Cardiac atrium fibroblast (primary cell): ENCODE data around the gene SFR1. TPM values are rescaled to one million over a fixed set of nuclear protein-coding genes. Genes with fewer than 3 reads are reported as not detected.

Experiments used
- total RNA-seq: library from RNA; depleted of rRNA; stranded (reverse); fragments of >200 nt; gene quantifications from 2 replicates; pipeline ENCODE4 v1.2.3, GENCODE V29; 2015

The SFR1 gene
- total RNA-seq, result 7.1 and 10.7 TPM in 2 replicates

DNA sequence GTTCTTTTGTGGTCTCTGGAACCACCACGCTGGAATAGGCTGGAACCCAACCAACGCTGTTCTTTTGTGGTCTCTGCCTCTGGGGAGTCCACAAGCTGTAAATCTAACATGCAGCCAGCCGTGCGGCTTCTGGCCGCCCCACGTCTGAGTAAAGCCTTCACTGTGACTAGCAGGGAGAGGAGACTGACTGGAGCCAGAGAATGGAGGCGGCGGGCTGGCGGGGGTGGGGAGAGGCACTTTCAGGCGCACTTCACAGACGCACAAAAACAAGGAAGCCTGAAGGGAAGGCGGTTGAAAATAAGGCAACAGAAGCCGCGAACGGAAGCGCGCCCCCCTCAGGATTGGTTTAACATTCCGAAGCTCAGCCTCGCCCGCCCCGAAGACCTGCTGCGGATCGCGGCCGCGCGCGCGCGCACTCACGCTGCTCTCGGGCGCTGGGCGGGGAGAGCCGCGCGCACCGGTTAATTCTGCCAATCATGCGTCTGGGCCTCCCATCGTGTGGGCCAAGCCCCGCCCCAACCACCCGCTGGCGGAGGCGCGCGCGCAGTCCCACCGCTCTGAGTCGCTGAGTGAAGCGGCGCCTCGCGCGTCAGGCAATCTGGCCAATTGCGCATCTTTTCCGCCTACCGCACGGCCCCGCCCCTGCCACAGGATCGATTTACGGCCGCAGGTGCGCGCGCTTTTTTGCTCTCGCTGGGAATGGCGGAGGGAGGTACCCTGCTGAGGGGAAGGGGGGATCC, at the start of gene SFR1:
SFR1 (plus strand) TSS at position 687 of the 740 bp plus-strand sequence; CDS start at position 700, 13 bp downstream.

DNA sequence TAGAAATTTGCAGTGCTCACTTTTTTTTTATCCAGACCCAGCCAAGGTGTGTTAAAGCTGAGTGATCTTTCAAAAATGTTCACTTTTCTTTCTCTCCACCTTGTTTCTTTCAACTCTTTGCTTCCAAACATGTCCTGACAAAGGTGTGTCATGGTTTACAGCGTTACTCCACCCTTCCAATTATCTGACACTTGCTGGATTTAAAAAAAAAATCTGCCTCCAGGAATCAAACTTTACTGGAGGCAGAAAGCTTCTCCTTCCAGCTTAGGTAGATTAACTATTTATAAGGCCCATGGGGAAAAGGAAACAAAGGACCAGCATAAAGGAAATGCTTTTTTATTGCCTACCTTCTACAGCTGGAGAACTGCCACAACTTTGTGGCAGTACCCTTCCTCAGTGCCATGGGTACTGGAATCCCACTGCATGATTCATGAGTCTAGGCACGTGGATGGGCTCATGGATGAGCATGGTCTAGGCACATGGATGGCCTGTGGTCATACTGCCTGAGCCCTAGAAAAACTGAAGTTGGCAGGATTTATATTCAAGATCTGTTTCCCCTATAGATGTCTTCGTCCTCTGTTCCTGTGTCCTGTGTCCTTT, 36.1 kb upstream of the SFR1 start, which contains the start of gene COL17A1:
COL17A1 (minus strand) TSS at position 80 of the 600 bp plus-strand sequence. CDS start 5,207 bp downstream, outside the sequence.

Other genes starting within 250 kb of the SFR1 start
- gene STN1, start 204.0 kb upstream of the SFR1 start, total RNA-seq, result 22.4 and 27.1 TPM in 2 replicates
- 20.4 and 22.7 TPM in 2 replicates for gene SLK, start 155.0 kb upstream of the SFR1 start, total RNA-seq
- gene COL17A1, start 36.3 kb upstream of the SFR1 start, total RNA-seq, result 0.16 and 0.36 TPM in 2 replicates
- gene CFAP43, start 110.2 kb downstream of the SFR1 start, total RNA-seq, result not detected in 2 replicates
- 159 and 195 TPM in 2 replicates for gene GSTO1, start 132.7 kb downstream of the SFR1 start, total RNA-seq
- gene GSTO2, start 147.0 kb downstream of the SFR1 start, total RNA-seq, result 0.32 and 0.36 TPM in 2 replicates
- gene ITPRIP, start 216.3 kb downstream of the SFR1 start, total RNA-seq, result 18.0 and 18.4 TPM in 2 replicates
- gene CFAP58, start 231.7 kb downstream of the SFR1 start, total RNA-seq, result under 0.01 TPM in 1 of 2 replicates, not detected in the other